NCI-H146 treated with DMSO at 0.1 percent for 48 hours (cell line): ENCODE measurements around the gene ACAP3.

Experiments
- DNase-seq: peaks from one replicate; lab custom pipeline; 2025; ENCODE audit not compliant: unreplicated experiment; lab: John Stamatoyannopoulos, UW

The ACAP3 gene

DNA sequence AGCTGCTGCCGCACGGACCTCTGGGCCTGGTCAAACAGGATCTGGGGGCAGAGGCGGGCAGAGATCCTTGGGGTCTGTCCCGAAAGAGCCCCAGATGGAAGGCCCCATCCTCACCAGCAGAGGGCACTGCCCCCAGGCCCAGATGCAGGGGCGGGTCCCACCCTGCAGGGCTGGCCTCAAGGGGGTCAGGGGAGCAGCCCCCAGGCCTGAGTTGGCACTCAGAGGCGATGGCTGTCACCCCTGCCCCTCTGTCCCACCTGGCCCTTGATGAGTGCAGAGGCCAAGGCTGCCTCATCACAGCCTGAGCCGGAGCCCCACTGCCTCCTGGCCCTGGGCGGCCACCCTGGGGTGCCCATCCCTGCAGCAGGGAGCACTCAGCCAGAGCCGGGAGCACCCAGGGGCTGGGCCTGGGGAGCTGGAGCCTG is 5.7 kb downstream of the ACAP3 start:
- DNase-seq, result no peak

DNA sequence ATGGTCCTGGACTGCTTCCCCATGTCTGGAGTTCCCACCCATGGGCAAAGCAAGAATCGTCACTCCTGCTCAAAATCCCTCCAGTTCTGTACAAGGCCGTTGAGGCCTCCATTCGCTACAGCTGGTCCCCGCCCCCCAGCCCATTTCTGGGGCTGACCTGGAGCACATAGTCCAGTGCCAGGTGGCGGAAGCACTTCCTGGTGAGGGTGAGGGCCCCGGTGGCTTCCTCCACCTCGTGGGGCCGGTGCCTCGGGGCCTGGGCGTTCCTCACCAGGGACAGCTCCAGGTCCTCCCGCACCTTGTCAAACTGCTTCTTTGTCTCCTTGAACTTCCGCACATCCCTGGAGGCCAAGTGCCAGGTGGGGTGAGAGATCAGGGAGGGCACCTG is 7.4 kb downstream of the ACAP3 start:
- no peak for DNase-seq

DNA sequence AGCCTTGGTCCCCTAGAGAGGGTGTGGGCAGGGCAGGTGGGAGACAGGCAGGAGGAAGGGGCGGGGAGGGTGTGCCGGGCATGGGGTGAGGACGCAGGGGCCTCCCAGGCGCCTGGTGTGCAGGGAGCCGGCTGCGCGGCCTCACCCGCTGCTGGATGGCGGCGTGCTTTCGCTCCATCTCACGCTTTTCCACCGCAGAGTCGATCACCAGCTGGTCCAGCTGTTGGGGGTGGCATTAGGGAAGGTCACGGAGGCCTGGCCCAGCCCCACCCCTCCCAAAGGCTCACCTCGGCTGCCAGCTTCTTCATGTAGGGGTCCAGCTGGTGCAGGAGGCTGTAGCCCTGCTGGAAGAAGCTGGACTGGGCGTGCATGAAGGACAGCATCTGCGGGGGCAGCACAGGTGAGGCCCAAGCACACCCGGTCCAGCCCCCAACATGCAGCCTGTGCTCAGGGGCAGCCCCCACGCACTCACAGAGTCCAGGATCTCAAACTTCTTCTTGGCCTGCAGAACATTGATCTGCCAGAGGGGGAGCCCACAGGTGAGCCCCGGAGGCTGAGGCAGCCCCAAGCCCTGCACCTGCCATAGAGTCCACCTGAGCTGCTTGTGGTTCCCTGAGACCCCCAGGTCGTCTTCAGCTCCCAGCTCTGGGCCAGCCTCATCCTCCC is 7.9 kb downstream of the ACAP3 start:
- no peak for DNase-seq

DNA sequence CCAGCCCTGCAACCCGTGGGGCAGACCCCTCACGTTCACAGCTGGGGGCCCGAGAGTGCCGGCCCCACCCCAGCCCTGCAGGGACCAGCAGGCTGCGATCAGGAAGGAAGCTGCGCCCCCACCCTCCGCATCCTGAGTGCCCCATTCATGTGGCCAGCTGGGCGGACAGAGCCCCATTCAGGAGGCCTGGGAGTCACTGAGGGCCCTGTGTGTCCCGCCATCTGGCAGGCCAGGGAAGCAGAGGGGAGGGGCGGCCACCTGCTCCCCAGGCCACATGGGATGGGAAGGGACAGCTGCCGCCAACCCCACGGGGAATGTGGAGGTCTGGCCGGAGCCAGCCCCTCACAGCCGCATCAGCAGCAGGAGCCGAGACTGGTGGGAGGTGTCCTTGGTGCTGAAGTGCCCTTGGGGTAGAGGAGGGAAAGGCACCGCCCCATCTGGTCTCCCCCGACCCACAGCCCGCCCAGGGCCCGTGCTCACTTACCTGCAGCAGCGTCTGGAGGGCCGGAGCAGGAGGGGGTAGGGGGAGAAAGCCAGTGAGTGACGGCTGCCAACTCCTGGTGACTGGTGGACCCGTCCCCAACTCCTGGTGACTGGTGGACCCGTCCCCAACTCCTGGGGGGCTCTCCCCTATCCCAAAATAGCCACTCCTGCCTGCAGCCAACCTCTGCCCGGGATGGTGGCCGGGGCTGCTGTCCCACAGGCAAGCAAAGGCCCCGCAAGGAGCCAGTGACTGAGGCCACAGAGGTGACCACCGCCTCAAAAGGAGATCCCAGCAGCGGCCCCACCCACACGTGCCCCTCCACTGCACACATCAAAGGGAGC is 8.7 kb downstream of the ACAP3 start:
- no peak for DNase-seq

DNA sequence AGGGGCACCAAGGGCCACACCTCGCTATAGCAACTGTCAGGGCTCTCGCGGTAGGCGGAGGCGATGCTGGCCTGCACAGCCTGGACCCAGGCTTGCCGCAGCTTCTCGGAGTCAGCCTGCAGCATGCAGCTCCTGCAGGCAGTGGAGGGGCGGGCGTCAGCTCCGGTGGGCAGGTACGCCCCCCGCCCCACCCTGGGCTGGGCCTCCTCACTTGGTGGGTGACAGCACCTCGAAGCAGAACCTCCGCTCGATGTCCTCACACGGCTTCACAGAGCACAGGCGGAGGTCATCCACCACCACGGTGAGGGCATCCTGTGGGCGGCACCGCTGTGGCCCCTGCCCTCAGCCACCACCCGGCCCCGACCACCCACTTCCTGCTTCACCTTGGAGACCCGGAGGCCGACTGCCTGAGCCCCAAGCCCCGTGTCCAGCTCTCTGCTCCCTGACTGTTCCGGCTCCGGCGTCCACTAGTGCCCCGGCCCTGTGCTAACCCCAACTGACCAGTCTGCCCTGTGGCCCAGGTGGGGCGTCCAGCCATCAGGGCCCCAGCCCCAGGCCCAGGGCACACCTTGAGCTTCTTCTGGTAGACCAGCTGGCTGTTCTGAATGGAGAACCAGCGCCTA is 9.8 kb downstream of the ACAP3 start:
- DNase-seq, result no peak

DNA sequence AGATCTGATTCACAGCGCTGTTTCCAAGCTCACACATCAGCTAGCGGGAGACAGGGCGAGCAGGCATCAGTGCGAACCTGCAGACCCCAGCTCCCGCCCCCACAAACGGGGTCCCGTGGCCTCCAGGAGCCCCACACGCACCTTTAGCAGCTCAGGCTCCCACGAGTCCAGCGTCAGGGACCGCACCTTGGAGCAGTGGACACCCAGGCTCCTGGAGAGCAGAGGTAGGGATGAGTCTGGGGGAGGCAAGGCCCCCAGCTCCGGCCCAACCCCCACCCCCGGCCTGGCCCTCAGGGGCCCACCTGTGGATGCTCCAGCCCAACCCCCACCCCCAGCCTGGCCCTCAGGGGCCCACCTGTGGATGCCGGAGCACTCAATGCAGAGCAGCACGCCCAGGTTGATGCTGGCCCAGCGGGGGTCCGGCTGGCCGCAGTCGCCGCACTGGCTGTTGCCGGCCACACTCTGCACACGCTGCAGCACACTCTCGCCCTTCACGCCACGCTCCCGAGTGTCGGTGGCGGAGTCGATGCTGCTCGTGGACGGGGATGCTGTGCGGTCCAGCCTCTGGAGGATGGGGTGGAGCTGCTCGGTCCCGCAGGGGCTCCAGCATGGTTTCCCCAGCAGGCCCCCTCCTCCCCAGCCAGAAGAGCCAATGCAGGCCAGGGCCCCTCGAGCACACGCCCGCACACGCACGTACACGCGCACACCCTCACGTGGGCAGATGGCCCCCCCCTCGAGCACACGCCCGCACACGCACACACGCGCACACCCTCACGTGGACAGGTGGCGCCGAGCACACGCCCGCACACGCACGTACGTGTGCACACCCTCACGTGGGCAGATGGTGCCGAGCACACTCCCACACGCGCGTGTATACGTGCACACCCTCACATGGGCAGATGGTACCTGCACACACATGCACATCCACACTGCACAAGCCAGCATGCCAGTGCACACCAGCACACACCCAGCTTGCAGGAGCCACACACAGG is 11.4 kb downstream of the ACAP3 start:
- no peak for DNase-seq

DNA sequence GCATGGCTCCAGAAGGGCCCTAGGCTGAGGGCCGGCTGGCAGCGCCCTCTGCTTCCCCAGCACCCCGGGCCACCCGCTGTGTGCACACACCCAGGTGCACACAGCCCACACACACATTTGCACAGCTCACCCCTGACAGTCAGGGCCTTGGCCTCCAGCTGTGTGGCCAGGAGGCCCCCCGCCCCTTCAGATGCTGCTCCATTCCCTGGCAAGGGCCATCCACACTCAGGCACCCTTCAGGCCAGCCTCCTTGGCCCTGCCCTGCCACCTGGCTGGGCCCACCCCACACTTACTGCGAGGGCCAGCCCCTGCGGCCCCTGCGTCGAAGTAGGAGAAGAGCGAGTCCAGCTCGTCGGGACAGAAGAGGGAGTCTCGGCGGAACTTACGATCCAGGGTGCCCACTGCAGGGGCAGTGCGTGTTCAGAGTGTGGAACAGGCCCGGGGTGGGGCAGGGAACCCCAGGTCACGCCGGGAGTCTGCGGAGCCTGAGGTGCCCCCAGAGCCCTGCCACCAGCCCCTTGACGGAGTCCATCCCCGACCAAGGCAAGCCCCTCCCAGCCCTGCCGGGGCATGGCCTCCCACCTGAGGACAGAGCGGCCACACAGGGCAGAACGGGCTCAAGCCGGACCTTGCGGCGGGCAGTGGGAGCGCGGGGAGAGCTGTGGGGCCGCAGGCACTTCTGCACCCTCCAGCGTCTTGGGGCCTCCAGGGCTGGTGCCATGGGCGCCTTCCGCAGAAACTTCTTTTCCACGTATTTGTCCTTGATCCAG is 12.4 kb downstream of the ACAP3 start:
- no peak for DNase-seq

DNA sequence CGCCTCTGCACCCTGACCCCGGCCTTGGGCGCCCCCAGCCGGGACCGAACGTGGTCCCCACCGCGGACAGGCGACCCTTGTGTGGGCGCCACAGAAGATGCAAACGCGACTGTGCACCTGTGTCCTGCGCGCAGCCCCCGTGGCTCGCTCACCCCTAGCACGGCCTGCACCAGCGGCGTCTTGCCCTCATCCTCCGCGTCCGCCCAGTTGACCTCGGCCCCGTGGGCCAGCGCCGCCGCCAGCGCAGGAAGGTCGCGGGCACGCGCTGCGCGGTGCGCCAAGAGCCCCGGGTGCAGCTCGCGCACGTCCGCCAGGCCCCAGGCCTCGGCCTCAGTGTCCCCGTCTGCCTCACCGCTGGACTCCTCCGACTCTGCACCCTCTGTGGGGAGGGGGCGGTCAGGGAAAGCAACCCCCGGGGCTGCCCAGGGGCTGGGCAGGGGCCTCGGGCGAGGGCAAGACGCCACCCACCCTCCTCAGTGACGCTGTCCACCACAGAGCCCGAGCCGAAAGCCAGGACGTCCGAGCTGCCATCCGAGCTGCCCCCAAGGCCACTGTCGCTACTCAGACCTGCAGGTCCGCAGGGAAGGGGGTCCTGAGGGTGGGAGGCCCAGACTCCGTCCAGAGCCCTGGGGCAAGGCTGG is 13.4 kb downstream of the ACAP3 start:
- no peak for DNase-seq

DNA sequence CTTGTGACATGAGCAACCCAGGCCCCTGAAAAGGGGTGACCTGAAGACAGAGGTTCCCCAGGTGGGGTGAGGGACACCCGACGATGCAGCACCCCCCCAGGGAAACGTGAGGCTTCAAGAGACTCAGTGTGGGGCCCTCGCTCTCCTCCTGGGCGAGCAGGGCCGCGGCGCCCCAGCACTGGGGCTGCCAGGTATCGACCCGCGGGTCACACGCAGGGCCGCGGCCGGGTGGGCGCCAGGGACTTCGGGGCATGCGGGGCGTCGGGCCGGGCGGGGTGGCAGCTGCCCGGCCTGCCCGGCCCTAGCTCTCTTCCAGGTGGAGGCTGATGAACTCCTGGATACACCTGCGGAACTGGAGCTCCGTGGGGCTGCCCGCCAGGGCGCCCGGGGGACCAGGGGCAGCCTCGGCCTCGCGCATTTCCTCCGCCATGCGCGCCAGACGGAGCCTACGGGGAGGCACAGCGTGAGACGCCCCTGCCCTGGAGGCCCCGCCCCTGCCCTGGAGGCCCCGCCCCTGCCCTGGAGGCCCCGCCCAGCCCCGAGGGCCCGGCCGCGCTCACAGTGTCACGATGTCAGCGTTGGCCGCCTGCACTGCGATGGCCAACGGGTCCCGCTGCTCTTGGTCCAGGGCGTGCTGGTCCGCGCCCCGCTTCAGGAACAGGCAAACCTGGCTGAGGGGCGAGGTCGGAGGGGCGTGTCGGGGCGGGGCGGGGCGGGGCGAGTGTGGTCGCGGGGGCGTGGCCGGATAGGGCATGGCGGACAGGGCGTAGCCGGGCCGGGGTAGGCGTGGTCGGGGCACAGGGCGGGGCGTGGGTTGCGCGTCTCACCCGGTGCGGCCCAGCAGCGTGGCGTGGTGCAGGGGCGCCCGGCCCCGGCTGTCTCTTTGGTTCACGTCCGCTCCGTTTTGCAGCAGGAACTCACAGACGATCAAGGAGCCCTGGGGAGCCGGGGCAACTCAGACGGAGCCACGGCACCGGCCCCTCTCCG is 14.2 kb downstream of the ACAP3 start:
- DNase-seq, result no peak

DNA sequence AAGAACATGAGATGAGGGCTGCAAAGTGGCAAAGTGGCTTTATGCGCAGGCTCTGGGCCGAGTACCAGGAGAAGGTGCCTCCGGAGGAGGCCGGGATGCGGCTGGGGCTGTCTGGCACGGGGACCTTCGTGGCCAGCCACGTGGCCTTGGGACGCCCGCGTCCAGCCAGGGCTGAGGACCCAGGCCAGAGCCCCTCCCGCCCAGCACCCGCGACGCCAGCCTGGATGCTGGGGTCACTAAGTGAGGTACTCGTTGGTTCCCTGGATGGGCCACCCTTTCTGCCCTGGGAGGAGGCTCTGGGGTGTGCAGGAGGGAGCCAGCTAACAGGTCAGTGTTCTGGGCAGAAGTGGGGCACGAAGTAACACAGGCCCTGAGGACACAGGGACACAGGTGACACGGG is 14.9 kb downstream of the ACAP3 start:
- DNase-seq, result no peak

DNA sequence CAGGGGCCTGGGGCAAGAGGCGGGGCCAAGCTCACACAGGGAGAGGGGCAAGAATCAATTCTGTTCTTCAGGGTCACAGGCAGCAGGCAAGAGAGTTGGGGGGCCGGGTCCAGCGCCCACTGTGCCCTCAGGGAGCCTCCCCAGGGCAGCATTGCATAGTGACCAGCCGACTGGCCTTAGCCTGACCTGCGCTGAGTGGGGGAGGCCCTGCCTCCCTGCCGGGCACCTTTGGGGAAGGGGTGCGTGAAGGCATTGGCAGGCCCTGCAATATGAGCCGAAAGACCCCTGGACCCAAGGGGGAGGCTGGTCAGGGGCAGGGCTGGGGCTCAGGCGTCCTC is 15.3 kb downstream of the ACAP3 start:
- no peak for DNase-seq

DNA sequence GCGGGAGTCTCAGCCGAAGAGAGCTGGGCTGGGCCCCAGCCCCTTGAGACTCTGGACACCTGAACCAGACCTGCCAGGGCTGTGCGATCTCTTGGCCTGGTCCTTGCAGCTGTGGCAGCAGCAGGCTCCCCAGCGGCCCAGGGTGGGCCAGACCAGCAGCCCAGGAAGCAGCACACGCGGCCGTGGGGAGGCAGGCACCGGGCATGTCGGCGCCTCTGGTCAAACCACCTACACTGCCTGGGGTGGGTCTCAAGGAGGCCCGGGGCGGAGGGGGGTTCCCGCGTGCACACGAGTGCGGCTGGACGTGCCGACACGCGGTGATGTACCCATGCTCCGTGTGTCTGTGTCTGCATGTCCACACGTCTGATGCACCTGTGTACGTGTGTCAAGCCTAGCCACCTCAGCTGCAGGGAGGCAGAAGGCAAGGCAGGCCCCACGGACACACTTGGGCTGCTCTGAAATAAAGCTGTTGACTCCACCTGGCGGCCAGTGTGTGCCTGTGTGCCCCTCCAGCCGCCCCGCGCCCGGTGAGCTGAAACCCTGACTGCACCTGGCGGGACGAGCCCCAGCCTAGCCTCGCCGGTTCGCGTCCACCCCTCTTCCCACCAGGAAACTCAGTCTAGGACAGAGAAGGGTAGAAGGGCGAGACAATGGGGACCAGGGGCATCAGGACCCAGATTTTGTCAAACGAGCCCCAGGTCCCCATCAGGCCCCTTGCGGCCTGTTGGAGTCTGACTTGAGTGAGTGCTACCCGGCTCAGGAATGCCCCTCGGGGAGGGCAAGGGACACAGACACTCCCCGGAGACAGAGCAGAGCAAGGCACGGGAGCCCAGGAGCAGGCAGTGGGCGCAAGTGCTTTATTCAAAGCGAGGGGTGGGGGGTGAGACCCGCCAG is 15.9 kb downstream of the ACAP3 start:
- peak; percentile 16 for DNase-seq

DNA sequence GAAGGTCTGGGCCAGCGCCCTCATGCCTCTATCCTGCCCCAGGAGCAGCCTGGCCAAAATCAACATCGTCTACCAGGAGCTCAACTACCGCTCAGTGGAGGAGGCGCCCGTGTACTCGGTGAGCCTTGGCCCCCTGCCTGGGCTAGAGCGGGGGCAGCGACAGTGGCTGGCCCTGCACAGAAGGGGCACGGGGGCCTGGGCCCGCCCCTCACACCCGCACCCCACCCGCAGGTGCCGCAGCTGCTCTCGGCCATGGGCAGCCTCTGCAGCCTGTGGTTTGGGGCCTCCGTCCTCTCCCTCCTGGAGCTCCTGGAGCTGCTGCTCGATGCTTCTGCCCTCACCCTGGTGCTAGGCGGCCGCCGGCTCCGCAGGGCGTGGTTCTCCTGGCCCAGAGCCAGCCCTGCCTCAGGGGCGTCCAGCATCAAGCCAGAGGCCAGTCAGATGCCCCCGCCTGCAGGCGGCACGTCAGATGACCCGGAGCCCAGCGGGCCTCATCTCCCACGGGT is 16.7 kb downstream of the ACAP3 start:
- peak; percentile 23 for DNase-seq

DNA sequence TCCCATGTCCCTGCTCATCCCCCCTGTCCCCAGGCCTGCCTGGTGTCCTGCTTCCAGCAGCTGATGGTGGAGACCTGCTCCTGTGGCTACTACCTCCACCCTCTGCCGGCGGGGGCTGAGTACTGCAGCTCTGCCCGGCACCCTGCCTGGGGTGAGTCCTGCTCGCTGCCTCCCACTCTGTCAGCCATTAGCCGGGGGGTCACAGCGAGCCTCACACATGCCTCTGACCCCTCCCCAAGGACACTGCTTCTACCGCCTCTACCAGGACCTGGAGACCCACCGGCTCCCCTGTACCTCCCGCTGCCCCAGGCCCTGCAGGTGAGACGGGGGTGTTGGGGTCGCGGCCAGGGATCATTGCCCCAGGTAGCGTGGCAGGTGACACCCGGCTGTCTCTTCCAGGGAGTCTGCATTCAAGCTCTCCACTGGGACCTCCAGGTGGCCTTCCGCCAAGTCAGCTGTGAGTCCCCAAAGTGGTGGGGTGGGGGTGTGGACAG is 17.4 kb downstream of the ACAP3 start:
- DNase-seq, result no peak

DNA sequence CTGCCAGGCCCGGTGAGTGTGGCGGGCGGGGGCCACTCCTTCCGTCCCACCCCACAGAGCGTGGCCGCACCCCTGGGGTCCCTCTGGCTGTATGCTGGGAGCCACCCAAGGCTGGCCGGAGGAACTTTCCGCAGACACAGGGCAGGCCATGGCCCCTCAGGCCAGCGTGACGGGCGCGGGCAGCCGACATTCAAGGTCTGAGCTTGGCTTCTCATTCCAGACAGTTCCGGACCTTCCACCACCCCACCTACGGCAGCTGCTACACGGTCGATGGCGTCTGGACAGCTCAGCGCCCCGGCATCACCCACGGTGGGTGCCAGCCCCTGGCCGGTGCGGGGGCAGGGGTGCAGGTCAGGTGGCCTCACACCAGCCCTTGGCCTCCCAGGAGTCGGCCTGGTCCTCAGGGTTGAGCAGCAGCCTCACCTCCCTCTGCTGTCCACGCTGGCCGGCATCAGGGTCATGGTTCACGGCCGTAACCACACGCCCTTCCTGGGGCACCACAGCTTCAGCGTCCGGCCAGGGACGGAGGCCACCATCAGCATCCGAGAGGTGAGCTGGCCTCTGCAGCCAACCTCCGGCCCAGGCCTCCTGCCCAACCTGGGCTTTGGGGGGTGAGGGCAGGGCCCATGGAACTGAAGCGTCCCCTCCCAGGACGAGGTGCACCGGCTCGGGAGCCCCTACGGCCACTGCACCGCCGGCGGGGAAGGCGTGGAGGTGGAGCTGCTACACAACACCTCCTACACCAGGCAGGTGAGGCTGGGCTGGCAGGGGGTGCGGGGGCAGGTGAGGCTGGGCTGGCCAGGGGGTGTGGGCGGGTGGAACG is 20.2 kb downstream of the ACAP3 start:
- no peak for DNase-seq
